ENCODE measurements around the gene TMEM163.

TMEM163 gene

DNA sequence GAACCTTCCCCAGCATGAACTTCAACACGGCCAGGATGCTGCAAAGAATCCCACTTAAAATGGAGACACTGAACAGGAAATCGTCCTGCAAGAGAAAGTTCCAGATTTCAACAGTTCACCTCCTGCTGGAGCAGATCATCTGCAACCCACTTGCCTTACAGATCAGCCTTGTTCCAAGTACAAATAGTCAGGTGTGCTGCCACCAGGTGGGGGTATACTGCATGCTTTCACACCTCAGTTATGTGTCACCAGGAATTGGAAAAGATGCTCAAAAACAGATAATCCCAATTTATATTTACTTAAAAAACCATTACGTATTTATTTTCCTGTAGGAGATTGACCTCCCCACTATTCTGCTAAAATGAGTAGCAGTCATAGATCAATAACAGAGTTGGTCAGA, 252.7 kb downstream of the TMEM163 start:
- H3K36me3 ChIP-seq = no peaks in the 10 kb centered on the region
- no peaks in the 10 kb centered on the region for H3K4me1 ChIP-seq (ENCODE audit: control insufficient read depth in 1 of 2, insufficient read depth in 1 of 2, low read depth in 1 of 2, low read length in 1 of 2)
- no peaks in the 10 kb centered on the region for H3K27me3 ChIP-seq
- H3K9me3 ChIP-seq = no peaks in the 10 kb centered on the region
- no peak overlapping the region for H3K27ac ChIP-seq
- no peak overlapping the region for H3K4me3 ChIP-seq (ENCODE audit: low read depth in 1 of 2, low read length in 1 of 2)
- TF ChIP-seq, protein P1, sequence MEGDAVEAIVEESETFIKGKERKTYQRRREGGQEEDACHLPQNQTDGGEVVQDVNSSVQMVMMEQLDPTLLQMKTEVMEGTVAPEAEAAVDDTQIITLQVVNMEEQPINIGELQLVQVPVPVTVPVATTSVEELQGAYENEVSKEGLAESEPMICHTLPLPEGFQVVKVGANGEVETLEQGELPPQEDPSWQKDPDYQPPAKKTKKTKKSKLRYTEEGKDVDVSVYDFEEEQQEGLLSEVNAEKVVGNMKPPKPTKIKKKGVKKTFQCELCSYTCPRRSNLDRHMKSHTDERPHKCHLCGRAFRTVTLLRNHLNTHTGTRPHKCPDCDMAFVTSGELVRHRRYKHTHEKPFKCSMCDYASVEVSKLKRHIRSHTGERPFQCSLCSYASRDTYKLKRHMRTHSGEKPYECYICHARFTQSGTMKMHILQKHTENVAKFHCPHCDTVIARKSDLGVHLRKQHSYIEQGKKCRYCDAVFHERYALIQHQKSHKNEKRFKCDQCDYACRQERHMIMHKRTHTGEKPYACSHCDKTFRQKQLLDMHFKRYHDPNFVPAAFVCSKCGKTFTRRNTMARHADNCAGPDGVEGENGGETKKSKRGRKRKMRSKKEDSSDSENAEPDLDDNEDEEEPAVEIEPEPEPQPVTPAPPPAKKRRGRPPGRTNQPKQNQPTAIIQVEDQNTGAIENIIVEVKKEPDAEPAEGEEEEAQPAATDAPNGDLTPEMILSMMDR (IDR thresholded peaks at IDR 0.05) = no peak

DNA sequence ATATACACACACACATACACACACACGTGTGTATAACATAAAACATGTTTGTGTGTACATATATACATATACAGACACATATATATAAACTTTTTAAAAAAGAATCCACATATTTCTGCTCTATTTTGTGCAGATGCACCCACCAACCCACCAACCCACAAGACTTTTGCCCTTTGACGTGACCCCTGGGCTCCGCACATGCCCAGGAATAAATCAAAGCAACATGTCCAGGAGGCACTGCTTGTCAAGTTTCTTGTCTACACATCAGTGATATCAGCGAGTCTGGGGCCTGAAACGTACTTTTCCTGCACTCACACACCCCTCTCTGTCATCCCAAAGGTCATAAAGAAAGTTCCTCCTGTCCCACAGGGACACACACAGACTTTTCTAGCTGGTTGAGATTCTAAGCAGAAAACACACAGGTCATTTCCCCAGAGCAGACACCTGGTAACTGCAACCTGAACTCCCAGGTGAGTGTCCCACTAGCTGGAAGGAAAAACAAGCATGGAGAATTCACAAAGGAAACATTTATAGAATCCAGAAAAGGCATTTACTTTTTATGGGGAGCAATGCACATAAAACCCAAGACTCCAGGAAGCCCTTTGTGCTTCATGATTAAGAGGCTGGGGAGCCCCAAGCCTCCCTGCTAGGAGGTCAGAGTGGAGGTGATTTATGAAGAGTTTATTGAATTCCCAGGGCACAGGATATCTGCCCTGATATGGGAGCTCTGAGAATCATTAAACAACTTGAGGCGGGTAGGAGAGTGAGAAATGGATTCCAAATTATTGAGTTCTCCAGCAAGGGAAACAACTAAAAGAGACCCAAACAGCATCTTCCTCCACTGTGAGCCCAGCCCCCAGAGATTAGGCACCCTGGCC, 253.3 kb downstream of the TMEM163 start:
- H3K36me3 ChIP-seq = no peaks in the 10 kb centered on the region
- H3K9me3 ChIP-seq = no peaks in the 10 kb centered on the region
- TF ChIP-seq, protein P1 (IDR thresholded peaks at IDR 0.05) = no peak
- H3K4me1 ChIP-seq (ENCODE audit: control insufficient read depth in 1 of 2, insufficient read depth in 1 of 2, low read depth in 1 of 2, low read length in 1 of 2) = no peaks in the 10 kb centered on the region
- no peak overlapping the region for H3K27ac ChIP-seq
- H3K27me3 ChIP-seq = no peaks in the 10 kb centered on the region
- H3K4me3 ChIP-seq (ENCODE audit: low read depth in 1 of 2, low read length in 1 of 2) = no peak overlapping the region

DNA sequence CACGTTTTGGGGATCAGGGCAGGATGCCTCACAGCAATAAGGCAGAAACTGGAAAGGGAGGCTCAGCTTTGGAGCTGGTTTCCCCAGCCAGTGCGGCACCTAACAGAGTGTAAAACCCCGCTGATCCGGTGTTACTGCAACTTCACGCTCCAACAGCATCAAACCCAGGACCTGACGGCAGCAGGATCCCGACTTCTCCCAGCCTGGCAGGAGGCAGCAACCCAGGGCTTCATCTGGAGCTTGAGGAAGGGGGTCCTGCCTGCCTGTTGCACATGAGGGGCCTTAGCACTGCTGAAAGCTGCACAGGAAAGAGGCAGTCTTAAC, 255.1 kb downstream of the TMEM163 start:
- H3K9me3 ChIP-seq = no peaks in the 10 kb centered on the region
- H3K36me3 ChIP-seq = no peaks in the 10 kb centered on the region
- no peak overlapping the region for H3K4me3 ChIP-seq (ENCODE audit: low read depth in 1 of 2, low read length in 1 of 2)
- H3K4me1 ChIP-seq (ENCODE audit: control insufficient read depth in 1 of 2, insufficient read depth in 1 of 2, low read depth in 1 of 2, low read length in 1 of 2) = no peaks in the 10 kb centered on the region
- H3K27ac ChIP-seq = no peak overlapping the region
- H3K27me3 ChIP-seq = no peaks in the 10 kb centered on the region
- TF ChIP-seq, protein P1 (IDR thresholded peaks at IDR 0.05) = no peak

DNA sequence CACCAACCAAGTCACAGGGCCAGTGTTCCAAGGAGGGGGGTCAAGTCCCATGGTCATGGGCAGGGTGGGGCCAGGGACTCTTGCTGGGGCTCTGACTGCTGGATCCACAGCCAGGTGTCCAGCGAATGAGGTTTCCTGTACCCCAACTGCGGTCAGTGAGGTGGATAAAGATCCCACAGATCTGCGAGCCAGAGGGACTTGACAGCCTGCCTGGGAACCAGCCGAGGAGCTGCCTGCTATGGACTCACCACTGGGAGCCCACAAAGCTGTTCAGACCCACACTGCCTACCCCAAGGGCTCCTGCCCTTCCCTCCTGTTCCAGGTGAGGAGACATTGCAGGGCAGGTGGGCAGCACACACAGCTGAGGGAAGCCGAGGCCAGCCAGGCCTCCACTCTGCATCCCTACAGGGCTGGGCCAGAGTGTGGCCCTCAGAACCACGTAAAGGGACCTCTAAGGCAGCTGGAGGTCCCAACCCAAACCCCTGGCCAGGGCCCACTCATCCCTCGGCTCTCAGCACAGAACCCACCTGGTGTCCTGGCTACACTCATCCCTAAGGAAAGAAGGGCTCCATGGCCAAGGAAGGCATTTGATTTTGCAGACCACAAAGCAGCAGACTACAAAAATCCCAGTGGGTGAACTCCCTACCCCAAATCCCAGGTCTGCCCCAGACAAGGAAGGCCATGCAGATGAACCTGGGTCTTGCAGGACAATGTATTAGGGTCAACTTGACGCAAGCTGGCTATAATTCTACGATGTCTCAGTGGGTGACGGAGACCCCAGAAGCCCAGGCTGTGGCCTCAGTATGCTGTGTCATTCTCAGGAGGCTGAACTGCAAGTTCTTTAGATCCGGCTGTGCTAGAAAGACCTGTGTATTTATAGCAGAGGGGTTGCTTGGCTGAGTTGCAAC, 255.8 kb downstream of the TMEM163 start:
- Histone ChIP-seq H3K4me3 (ENCODE audit: low read depth in 1 of 2, low read length in 1 of 2) (no peak overlapping the region), H3K27ac (no peak overlapping the region), H3K36me3 (no peaks in the 10 kb centered on the region), H3K4me1 (ENCODE audit: control insufficient read depth in 1 of 2, insufficient read depth in 1 of 2, low read depth in 1 of 2, low read length in 1 of 2) (no peaks in the 10 kb centered on the region), H3K27me3 (no peaks in the 10 kb centered on the region), H3K9me3 (no peaks in the 10 kb centered on the region)
- TF ChIP-seq, protein P1 (IDR thresholded peaks at IDR 0.05) = no peak

DNA sequence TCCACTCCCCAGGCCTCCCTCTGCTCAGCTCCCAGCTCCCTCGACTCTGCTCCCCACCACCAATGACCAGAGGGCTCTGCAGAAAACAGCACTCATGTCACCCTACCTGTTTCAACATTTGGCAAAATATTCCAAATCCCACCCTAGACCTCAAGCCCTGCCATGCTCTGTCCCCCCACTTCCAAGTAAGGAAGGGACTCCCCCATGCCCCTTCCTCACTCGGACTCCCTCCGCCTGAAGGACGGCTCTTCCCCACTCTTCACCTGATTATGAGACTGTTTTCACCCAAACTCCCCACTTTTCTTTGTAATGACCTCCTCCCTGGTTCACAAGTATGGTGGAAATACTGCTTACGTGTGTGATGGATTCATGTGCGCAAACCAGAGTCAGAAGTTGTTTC, 256.5 kb downstream of the TMEM163 start:
- no peaks in the 10 kb centered on the region for H3K9me3 ChIP-seq
- H3K27ac ChIP-seq = no peak overlapping the region
- no peaks in the 10 kb centered on the region for H3K36me3 ChIP-seq
- H3K4me1 ChIP-seq (ENCODE audit: control insufficient read depth in 1 of 2, insufficient read depth in 1 of 2, low read depth in 1 of 2, low read length in 1 of 2) = no peaks in the 10 kb centered on the region
- no peak overlapping the region for H3K4me3 ChIP-seq (ENCODE audit: low read depth in 1 of 2, low read length in 1 of 2)
- no peaks in the 10 kb centered on the region for H3K27me3 ChIP-seq
- TF ChIP-seq, protein P1 (IDR thresholded peaks at IDR 0.05) = no peak
